HepG2 (cell line): Measurements from ENCODE around the gene LPAR4.

ENCODE experiments used
- CTCF ChIP-seq: sonication (generic); formaldehyde crosslinking; IDR thresholded peaks from 2 replicates; pipeline ENCODE4 v1.5.0; 2020; ENCODE audit warnings: mild to moderate bottlenecking, missing genetic modification reagents, moderate library complexity
- JUND ChIP-seq: sonication (generic); formaldehyde crosslinking; IDR thresholded peaks from 2 replicates; pipeline ENCODE4 v1.8.0; 2022; ENCODE audit warnings: mild to moderate bottlenecking, missing genetic modification reagents
- KDM4B ChIP-seq: sonication (generic); formaldehyde crosslinking; IDR thresholded peaks from 2 replicates; pipeline ENCODE4 v1.4.0; 2020; ENCODE audit warnings: missing genetic modification reagents
- RAD51 ChIP-seq: fragments of 450-650 bp; IDR thresholded peaks from 2 replicates; pipeline ENCODE4 v1.6.1; 2016; ENCODE audit warnings: borderline replicate concordance
- SAP130 ChIP-seq: IDR thresholded peaks from 2 replicates; pipeline ENCODE4 v1.6.1; 2016; ENCODE audit warnings: low read depth
- SMAD3 ChIP-seq: sonication (generic); formaldehyde crosslinking; IDR thresholded peaks from 2 replicates; pipeline ENCODE4 v1.4.0; 2020; ENCODE audit warnings: missing genetic modification reagents
- SP1 ChIP-seq, 2 experiments: fragments of 450-650 bp in 1 of 2; sonication (generic) in 1 of 2; formaldehyde crosslinking in 1 of 2; IDR thresholded peaks; 2 replicates each; pipeline versions ENCODE4 v1.4.0 to v1.6.1; 2016 to 2020; ENCODE audit warnings: missing genetic modification reagents in 1 of 2
- TCF12 ChIP-seq, 2 experiments: fragments of 450-650 bp in 1 of 2; sonication (generic) in 1 of 2; formaldehyde crosslinking in 1 of 2; IDR thresholded peaks; 2 replicates each; pipeline versions ENCODE4 v1.6.1 to v1.8.0; 2017 to 2022; ENCODE audit warnings: antibody characterized with exemption in 1 of 2, mild to moderate bottlenecking in 1 of 2, missing genetic modification reagents in 1 of 2, moderate library complexity in 1 of 2
- ZNF207 ChIP-seq: fragments of 450-650 bp; IDR thresholded peaks from 2 replicates; pipeline ENCODE4 v1.6.1; 2016; ENCODE audit warnings: antibody characterized with exemption, borderline replicate concordance
- ZNF234 ChIP-seq: sonication (generic); formaldehyde crosslinking; conservative IDR thresholded peaks from 2 replicates; pipeline ENCODE4 v1.5.1; 2020; ENCODE audit warnings: mild to moderate bottlenecking, missing genetic modification reagents
- ZNF282 ChIP-seq: fragments of 450-650 bp; IDR thresholded peaks from 2 replicates; pipeline ENCODE4 v1.6.1; 2018; ENCODE audit not compliant: partially characterized antibody
- ZNF362 ChIP-seq: sonication (generic); formaldehyde crosslinking; IDR thresholded peaks from 2 replicates; pipeline ENCODE4 v1.4.0; 2020; ENCODE audit warnings: missing genetic modification reagents, mild to moderate bottlenecking, borderline replicate concordance
- ZNF777 ChIP-seq: sonication (generic); formaldehyde crosslinking; IDR thresholded peaks from 2 replicates; pipeline ENCODE4 v1.4.0; 2020; ENCODE audit warnings: missing genetic modification reagents
- ZZZ3 ChIP-seq: sonication (generic); formaldehyde crosslinking; IDR thresholded peaks from 2 replicates; pipeline ENCODE4 v1.4.0; 2020; ENCODE audit warnings: missing genetic modification reagents, mild to moderate bottlenecking, borderline replicate concordance

- TF ChIP-seq CTCF (CRISPR knock-in tag) (no peak), ZZZ3 (CRISPR knock-in tag) (no peak), ZNF234 (no peak), ZNF207 (no peak), SAP130 (no peak), TCF12 (IDR thresholded peaks at IDR 0.05) (no peak), TCF12 (CRISPR knock-in tag; IDR thresholded peaks at IDR 0.05) (no peak), SMAD3 (CRISPR knock-in tag) (no peak), JUND (CRISPR knock-in tag) (no peak), RAD51 (no peak), ZNF282 (no peak), SP1 (IDR thresholded peaks at IDR 0.05) (no peak), SP1 (CRISPR knock-in tag; IDR thresholded peaks at IDR 0.05) (no peak), ZNF362 (no peak), ZNF777 (CRISPR knock-in tag) (no peak), KDM4B (no peak)
Measured at GRCh38 chrX:78759081-78759480, 11.6 kb downstream of the LPAR4 start.
